ENCODE data around the gene SMIM32.

- TF ChIP-seq, protein P1, sequence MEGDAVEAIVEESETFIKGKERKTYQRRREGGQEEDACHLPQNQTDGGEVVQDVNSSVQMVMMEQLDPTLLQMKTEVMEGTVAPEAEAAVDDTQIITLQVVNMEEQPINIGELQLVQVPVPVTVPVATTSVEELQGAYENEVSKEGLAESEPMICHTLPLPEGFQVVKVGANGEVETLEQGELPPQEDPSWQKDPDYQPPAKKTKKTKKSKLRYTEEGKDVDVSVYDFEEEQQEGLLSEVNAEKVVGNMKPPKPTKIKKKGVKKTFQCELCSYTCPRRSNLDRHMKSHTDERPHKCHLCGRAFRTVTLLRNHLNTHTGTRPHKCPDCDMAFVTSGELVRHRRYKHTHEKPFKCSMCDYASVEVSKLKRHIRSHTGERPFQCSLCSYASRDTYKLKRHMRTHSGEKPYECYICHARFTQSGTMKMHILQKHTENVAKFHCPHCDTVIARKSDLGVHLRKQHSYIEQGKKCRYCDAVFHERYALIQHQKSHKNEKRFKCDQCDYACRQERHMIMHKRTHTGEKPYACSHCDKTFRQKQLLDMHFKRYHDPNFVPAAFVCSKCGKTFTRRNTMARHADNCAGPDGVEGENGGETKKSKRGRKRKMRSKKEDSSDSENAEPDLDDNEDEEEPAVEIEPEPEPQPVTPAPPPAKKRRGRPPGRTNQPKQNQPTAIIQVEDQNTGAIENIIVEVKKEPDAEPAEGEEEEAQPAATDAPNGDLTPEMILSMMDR (conservative IDR thresholded peaks at IDR 0.05), result no peak
- TF ChIP-seq EZH2 (IDR thresholded peaks at IDR 0.05; ENCODE audit: low read depth), result no peak
These were observed 16.5 kb upstream of the SMIM32 start for GRCh38 chr5:136209346-136209910.
